IMR-90 (cell line): ENCODE measurements around the gene ZNF597. TPM values are rescaled to one million over a fixed set of nuclear protein-coding genes. Genes with fewer than 3 reads are reported as not detected.

Experiments
- ATAC-seq: fragments of 200-7000 bp; cut with Tn5 transposase; 2 replicates; pipeline ENCODE4 v1.9.1; 2020; ENCODE audit warnings: low read depth, mild to moderate bottlenecking, moderate library complexity
- BruUV-seq: library from RNA; stranded (reverse); fragments of 400-500 nt; replicated peaks from 2 replicates; lab custom pipeline; 2021; lab: Mats Ljungman, UMichigan
- CTCF ChIA-PET: fragments of 300-600 bp; formaldehyde crosslinking; extraction: SDS; loops from one replicate; lab custom pipeline; 2021; ENCODE audit warnings: antibody characterized with exemption; lab: Yijun Ruan, JAX
- POLR2A ChIA-PET: fragments of 300-600 bp; sonication (Branson Sonifier 250); formaldehyde crosslinking; loops from one replicate; lab custom pipeline; 2022; ENCODE audit warnings: antibody characterized with exemption; ENCODE audit not compliant: unreplicated experiment; lab: Charles Lee
- DNase-seq: peaks from one replicate; pipeline ENCODE4 v3.0.0; 2013
- H2AFZ ChIP-seq: replicated peaks from 2 replicates; pipeline ENCODE3; 2013; ENCODE audit warnings: low read length, mild to moderate bottlenecking; ENCODE audit not compliant: poor library complexity
- H2AK5ac ChIP-seq: 2 replicates; pipeline ENCODE4 v1.6.1; 2013; ENCODE audit warnings: low read depth, low read length, inconsistent platforms
- H2AK9ac ChIP-seq: replicated peaks from 2 replicates; pipeline ENCODE3; 2013; ENCODE audit warnings: mild to moderate bottlenecking, low read depth, low read length, moderate library complexity; ENCODE audit not compliant: poor library complexity
- H2BK120ac ChIP-seq: 2 replicates; pipeline ENCODE4 v1.6.1; 2013; ENCODE audit warnings: low read depth, low read length, inconsistent platforms
- H2BK15ac ChIP-seq: 3 replicates; pipeline ENCODE4 v1.6.1; 2013; ENCODE audit warnings: low read depth, low read length, inconsistent platforms
- H2BK20ac ChIP-seq: 2 replicates; pipeline ENCODE4 v1.6.1; 2013; ENCODE audit warnings: low read depth, mild to moderate bottlenecking, inconsistent platforms, low read length, moderate library complexity
- H2BK5ac ChIP-seq: 2 replicates; pipeline ENCODE4 v1.6.1; 2013; ENCODE audit warnings: mild to moderate bottlenecking, low read depth, low read length, inconsistent platforms; ENCODE audit not compliant: poor library complexity, severe bottlenecking
- H3K14ac ChIP-seq: replicated peaks from 2 replicates; pipeline ENCODE4 v1.6.1; 2013; ENCODE audit warnings: low read depth, low read length, inconsistent platforms
- H3K18ac ChIP-seq: 2 replicates; pipeline ENCODE4 v1.6.1; 2013; ENCODE audit warnings: low read depth, low read length, control low read depth
- H3K23ac ChIP-seq: 2 replicates; pipeline ENCODE4 v1.6.1; 2013; ENCODE audit warnings: low read depth, low read length, inconsistent platforms
- H3K27ac ChIP-seq: 2 replicates; pipeline ENCODE4 v1.5.1; 2013; ENCODE audit warnings: mild to moderate bottlenecking, control low read depth, low read length; ENCODE audit not compliant: insufficient read depth
- H3K27me3 ChIP-seq: 2 replicates; pipeline ENCODE4 v1.6.1; 2013; ENCODE audit warnings: low read length; ENCODE audit not compliant: control insufficient read depth, insufficient read depth
- H3K36me3 ChIP-seq: 2 replicates; pipeline ENCODE4 v1.6.1; 2013; ENCODE audit warnings: low read length, mixed read lengths; ENCODE audit not compliant: control insufficient read depth, insufficient read depth
- H3K4ac ChIP-seq: 2 replicates; pipeline ENCODE4 v1.6.1; 2013; ENCODE audit warnings: low read depth, low read length, inconsistent platforms
- H3K4me1 ChIP-seq: 2 replicates; pipeline ENCODE4 v1.6.1; 2013; ENCODE audit warnings: low read length, mixed read lengths; ENCODE audit not compliant: control insufficient read depth, insufficient read depth
- H3K4me2 ChIP-seq: 2 replicates; pipeline ENCODE4 v1.6.1; 2013; ENCODE audit warnings: low read depth, mild to moderate bottlenecking, control low read depth, low read length, moderate library complexity
- H3K4me3 ChIP-seq: 2 replicates; pipeline ENCODE4 v1.5.1; 2013; ENCODE audit warnings: low read depth, mild to moderate bottlenecking, control low read depth, low read length, moderate library complexity; ENCODE audit not compliant: insufficient read depth
- H3K56ac ChIP-seq: 2 replicates; pipeline ENCODE4 v1.6.1; 2013; ENCODE audit warnings: low read length, inconsistent platforms; ENCODE audit not compliant: insufficient read depth; ENCODE audit errors: extremely low read depth
- H3K79me1 ChIP-seq, 2 experiments: 2 replicates each; pipeline ENCODE4 v1.6.1; 2013; ENCODE audit warnings: low read length in 2 of 2, inconsistent platforms in 1 of 2, low read depth in 1 of 2
- H3K9ac ChIP-seq: 2 replicates; pipeline ENCODE4 v1.6.1; 2013; ENCODE audit warnings: low read depth, low read length, control low read depth
- H3K9me1 ChIP-seq: 2 replicates; pipeline ENCODE4 v1.6.1; 2013; ENCODE audit warnings: low read length, inconsistent platforms; ENCODE audit not compliant: insufficient read depth
- H3K9me3 ChIP-seq: 2 replicates; pipeline ENCODE4 v1.6.1; 2013; ENCODE audit warnings: low read length; ENCODE audit not compliant: control insufficient read depth, insufficient read depth
- H4K20me1 ChIP-seq: 2 replicates; pipeline ENCODE4 v1.6.1; 2013; ENCODE audit warnings: low read length, inconsistent platforms; ENCODE audit not compliant: insufficient read depth
- H4K5ac ChIP-seq: 2 replicates; pipeline ENCODE4 v1.6.1; 2013; ENCODE audit warnings: mild to moderate bottlenecking, low read depth, low read length, control low read depth
- H4K8ac ChIP-seq, 2 experiments: 2 replicates each; pipeline ENCODE4 v1.6.1; 2013; ENCODE audit warnings: low read depth in 2 of 2, low read length in 2 of 2, control low read depth in 1 of 2, inconsistent platforms in 1 of 2
- H4K91ac ChIP-seq: 2 replicates; pipeline ENCODE4 v1.6.1; 2013; ENCODE audit warnings: low read depth, low read length, inconsistent platforms; ENCODE audit not compliant: insufficient read depth
- RAD21 ChIP-seq: IDR thresholded peaks from 2 replicates; pipeline ENCODE4 v1.6.1; 2012; ENCODE audit warnings: low read length, improper control_type of control experiment
- WGBS, 2 experiments: methylation state at CpG; one replicate each; pipeline versions ENCODE4 v1.1.5 to v1.1.7; 2013; ENCODE audit warnings: missing lambda C conversion rate in 2 of 2; ENCODE audit not compliant: insufficient read length in 1 of 2; ENCODE audit errors: extremely low coverage in 2 of 2; 5-methylcytosine and 5-hydroxymethylcytosine counted together
- dilution Hi-C: fragments of 300-500 bp; cut with HindIII; formaldehyde crosslinking; loops from one replicate; pipeline ENCODE4 v1.14.3; 2018; ENCODE audit warnings: low sequenced_read_pairs; ENCODE audit not compliant: unreplicated experiment
- in situ Hi-C: fragments of 300-500 bp; cut with MboI; formaldehyde crosslinking; loops from 3 replicates; pipeline ENCODE4 v1.14.3; 2019; ENCODE audit warnings: low sequenced_read_pairs, inconsistent platforms, mixed read lengths
- intact Hi-C: fragments of 100-400 bp; cut with micrococcal nuclease; formaldehyde crosslinking; loops from 2 replicates; pipeline ENCODE4 v1.10.0; 2022
- polyA plus RNA-seq, 3 experiments: library from polyadenylated mRNA; depleted of rRNA; stranded (reverse); fragments of >200 nt; gene quantifications; 2 replicates each; pipeline ENCODE4 v1.2.3, GENCODE V29; 2012; ENCODE audit warnings: low replicate concordance in 1 of 3
- total RNA-seq: library from RNA; depleted of rRNA; stranded (reverse); fragments of >200 nt; gene quantifications from 2 replicates; pipeline ENCODE4 v1.2.3, GENCODE V29; 2012
- TF ChIP-seq, protein P1 (sequence below): fragments of 150-350 bp; IDR thresholded peaks from 2 replicates; pipeline ENCODE4 v1.6.1; 2017; ENCODE audit warnings: mild to moderate bottlenecking, antibody characterized with exemption, low read length, low read depth

The ZNF597 gene
- total and polyA plus RNA-seq, 2 of the 4 experiments (the other 2 are of a cell fraction) = 0.91 to 3.0 TPM

GRCh38 chr16:3458852-3459361 is 15.6 kb upstream of the ZNF597 start:
- H3K36me3 ChIP-seq = no peaks in the 10 kb centered on the region
- no peak overlapping the region for H2BK15ac ChIP-seq
- ATAC-seq (no peak), DNase-seq (peak; percentile 15)
- POLR2A ChIA-PET = no interaction called here
- no peaks in the 10 kb centered on the region for H3K9me3 ChIP-seq
- H3K79me1 ChIP-seq = peaks cover 10 to 65% of the 10 kb centered on the region in 2 experiments; a peak in 3 of 4 replicates
- peak overlapping the region; percentile 35; the same call in 1 of the 2 replicates for H4K91ac ChIP-seq
- peak overlapping the region; percentile 89 for H2BK5ac ChIP-seq
- WGBS, 2 experiments = 13% methylated on average over 6 of the region's 10 CpGs; no CpG with 5 or more reads in 1 of the 2 experiments
- H3K9me1 ChIP-seq = peaks cover 26% of the 10 kb centered on the region
- in situ Hi-C loops = no loop called here
- peak overlapping the region; percentile 93 for H3K23ac ChIP-seq
- no peak overlapping the region for H2BK20ac ChIP-seq
- intact Hi-C loops = loop anchor here (2.0 kb wide), 2 partner anchors 42 to 58 kb away; partner anchors contain the start of genes CLUAP1, ZNF174 and ZSCAN32
- peak overlapping the region; percentile 90 for H3K4ac ChIP-seq
- H3K14ac ChIP-seq = peak overlapping the region; percentile 96
- TF ChIP-seq, protein P1, sequence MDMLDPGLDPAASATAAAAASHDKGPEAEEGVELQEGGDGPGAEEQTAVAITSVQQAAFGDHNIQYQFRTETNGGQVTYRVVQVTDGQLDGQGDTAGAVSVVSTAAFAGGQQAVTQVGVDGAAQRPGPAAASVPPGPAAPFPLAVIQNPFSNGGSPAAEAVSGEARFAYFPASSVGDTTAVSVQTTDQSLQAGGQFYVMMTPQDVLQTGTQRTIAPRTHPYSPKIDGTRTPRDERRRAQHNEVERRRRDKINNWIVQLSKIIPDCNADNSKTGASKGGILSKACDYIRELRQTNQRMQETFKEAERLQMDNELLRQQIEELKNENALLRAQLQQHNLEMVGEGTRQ = peak; percentile 52; the same call in 1 of the 2 replicates
- no peak for TF ChIP-seq RAD21
- peak overlapping the region; percentile 79 for H3K56ac ChIP-seq
- H3K4me2 ChIP-seq = peak overlapping the region; percentile 96
- H2AFZ ChIP-seq = peak overlapping the region; percentile 94
- H3K18ac ChIP-seq = peak overlapping the region; percentile 53
- peak overlapping the region; percentile 89 for H2AK5ac ChIP-seq
- CTCF ChIA-PET = no interaction called here
- H4K8ac ChIP-seq = peak overlapping the region; percentile 55 to 65; a peak in 2 of 4 replicates
- H3K4me1 ChIP-seq = peaks cover 9% of the 10 kb centered on the region
- peak overlapping the region; percentile 92 for H3K27ac ChIP-seq
- peak overlapping the region; percentile 86 for H3K4me3 ChIP-seq
- dilution Hi-C loops = no loop called here
- peaks cover 54% of the 10 kb centered on the region for H4K20me1 ChIP-seq
- peak overlapping the region; percentile 90 for H3K9ac ChIP-seq
- H4K5ac ChIP-seq = peak overlapping the region; percentile 69
- H3K27me3 ChIP-seq = no peaks in the 10 kb centered on the region
- no TSS peak for BruUV-seq
- H2BK120ac ChIP-seq = peak overlapping the region; percentile 16; the same call in 1 of the 2 replicates
- H2AK9ac ChIP-seq = peak overlapping the region; percentile 100
